ENCODE results near the gene PHLDB3. TPM values are rescaled to one million over a fixed set of nuclear protein-coding genes. Genes with fewer than 3 reads are reported as not detected.
"Not testable (repeated sequence)": the region's sequence is repeated elsewhere in the genome, so short reads cannot be mapped to it uniquely, and the experiment has no call there.

The PHLDB3 gene
- polyA plus RNA-seq, 2 of the 4 experiments (the other 2 are of a cell fraction) = 5.5 to 12.0 TPM

GRCh38 chr19:43552198-43552450 lies 47.6 kb upstream of the PHLDB3 start:
- no peak for TF ChIP-seq RCOR1 (IDR thresholded peaks at IDR 0.05; ENCODE audit: low read depth, low read length)
- TF ChIP-seq CBX2 (IDR thresholded peaks at IDR 0.05; ENCODE audit: borderline replicate concordance, low read depth) = no peak
- TF ChIP-seq EHF (CRISPR knock-in tag; IDR thresholded peaks at IDR 0.05) = no peak
- no peak for TF ChIP-seq JUNB (IDR thresholded peaks at IDR 0.05)
- TF ChIP-seq CHD2 (IDR thresholded peaks at IDR 0.05; ENCODE audit: low read length, partially characterized antibody) = no peak
- no peak for TF ChIP-seq E2F6 (IDR thresholded peaks at IDR 0.05; ENCODE audit: borderline replicate concordance, low read depth)
- TF ChIP-seq SMC3 (IDR thresholded peaks at IDR 0.05) = no peak
- POLR2A ChIA-PET = no interaction called here
- H3K9me3 ChIP-seq = no peaks in the 10 kb centered on the region
- no peak overlapping the region for H3K4me3 ChIP-seq
- no peak overlapping the region for H3K4me2 ChIP-seq
- no peak overlapping the region for H3K27ac ChIP-seq
- no peaks in the 10 kb centered on the region for H3K4me1 ChIP-seq
- CTCF ChIA-PET = interaction anchor here (0.5 to 8.9 kb wide), 3 partner anchors 9 to 120 kb away, joined by 3 to 167 read pairs (median 5); partner anchors contain the start of gene ZNF575
- no peak for DNase-seq (ENCODE audit: low read depth in 1 of 2, low spot score in 1 of 2)
- ATAC-seq = no peak
- FAIRE-seq = no peak
- 97% methylated on average over 3 of the region's 3 CpGs for WGBS (ENCODE audit: missing lambda C conversion rate)

GRCh38 chr19:43551399-43552197 lies 47.1 kb upstream of the PHLDB3 start:
- H3K9me3 ChIP-seq = no peaks in the 10 kb centered on the region
- no peak for FAIRE-seq
- no peaks in the 10 kb centered on the region for H3K4me1 ChIP-seq
- DNase-seq (ENCODE audit: low read depth in 1 of 2, low spot score in 1 of 2) = no peak
- ATAC-seq = no peak
- CTCF ChIA-PET = interaction anchor here (0.5 to 8.9 kb wide), 4 partner anchors 9 to 121 kb away, joined by 3 to 167 read pairs (median 4); partner anchors contain the start of gene ZNF575
- no peak for TF ChIP-seq NR3C1 (IDR thresholded peaks at IDR 0.05)
- TF ChIP-seq POLR2A (IDR thresholded peaks at IDR 0.05; ENCODE audit: low read length) = no peak
- TF ChIP-seq ELK1 (IDR thresholded peaks at IDR 0.05; ENCODE audit: low read depth, low read length) = no peak
- no peak for TF ChIP-seq ATOH8 (CRISPR knock-in tag; IDR thresholded peaks at IDR 0.05; ENCODE audit: low read depth)
- TF ChIP-seq HES2 (IDR thresholded peaks at IDR 0.05) = no peak
- no peak for TF ChIP-seq RNF2 (IDR thresholded peaks at IDR 0.05; ENCODE audit: borderline replicate concordance, low read depth)
- no peak for TF ChIP-seq CBX8 (IDR thresholded peaks at IDR 0.05)
- no peak for TF ChIP-seq MAZ (IDR thresholded peaks at IDR 0.05; ENCODE audit: borderline replicate concordance, low read depth, low read length)
- no peak for TF ChIP-seq FOXS1 (CRISPR knock-in tag; IDR thresholded peaks at IDR 0.05)
- no peak for TF ChIP-seq HOXA7 (CRISPR knock-in tag; IDR thresholded peaks at IDR 0.05)
- no peak overlapping the region for H3K4me3 ChIP-seq
- H3K27ac ChIP-seq = no peak overlapping the region
- POLR2A ChIA-PET = no interaction called here
- 92% methylated on average over 15 of the region's 23 CpGs for WGBS (ENCODE audit: missing lambda C conversion rate)
- no peak overlapping the region for H3K4me2 ChIP-seq

- no peak for FAIRE-seq
- no peak overlapping the region for H3K4me2 ChIP-seq
- H3K9me3 ChIP-seq = no peaks in the 10 kb centered on the region
- H3K27ac ChIP-seq = no peak overlapping the region
- WGBS (ENCODE audit: missing lambda C conversion rate) = 84% methylated on average over 2 of the region's 2 CpGs
- ATAC-seq = no peak
- TF ChIP-seq NPAS2 (CRISPR knock-in tag; IDR thresholded peaks at IDR 0.05; ENCODE audit: borderline replicate concordance) = no peak
- TF ChIP-seq ESRRA (IDR thresholded peaks at IDR 0.05; ENCODE audit: borderline replicate concordance, low read length) = no peak
- no peak for TF ChIP-seq CEBPB (IDR thresholded peaks at IDR 0.05)
- no peak for TF ChIP-seq TFCP2L1 (CRISPR knock-in tag; IDR thresholded peaks at IDR 0.05)
- TF ChIP-seq NR3C1 (IDR thresholded peaks at IDR 0.05) = no peak
- no peak for TF ChIP-seq GATA3 (IDR thresholded peaks at IDR 0.05; ENCODE audit: borderline replicate concordance)
- no peak for TF ChIP-seq RARB (CRISPR knock-in tag; IDR thresholded peaks at IDR 0.05)
- TF ChIP-seq ELK1 (IDR thresholded peaks at IDR 0.05; ENCODE audit: low read depth, low read length) = no peak
- TF ChIP-seq KDM1A (IDR thresholded peaks at IDR 0.05; ENCODE audit: low read depth) = no peak
- no peak for TF ChIP-seq MAX (IDR thresholded peaks at IDR 0.05)
- DNase-seq (ENCODE audit: low read depth in 1 of 2, low spot score in 1 of 2) = no peak
- no peaks in the 10 kb centered on the region for H3K4me1 ChIP-seq
- CTCF ChIA-PET = no interaction called here
- H3K4me3 ChIP-seq = no peak overlapping the region
- POLR2A ChIA-PET = no interaction called here
Observed at GRCh38 chr19:43548706-43549105, 44.2 kb upstream of the PHLDB3 start.

GRCh38 chr19:43547926-43548325 lies 43.4 kb upstream of the PHLDB3 start:
- FAIRE-seq; ATAC-seq; POLR2A ChIA-PET; H3K27ac ChIP-seq; H3K4me2 ChIP-seq; DNase-seq (ENCODE audit: low read depth in 1 of 2, low spot score in 1 of 2); H3K4me1 ChIP-seq; H3K4me3 ChIP-seq; H3K9me3 ChIP-seq: not testable (repeated sequence)
- WGBS (ENCODE audit: missing lambda C conversion rate) = 72% methylated on average over 4 of the region's 24 CpGs
- CTCF ChIA-PET = interaction anchor here (1.4 kb wide), 1 partner anchor 12 kb away, joined by 3 read pairs; no protein-coding TSS in a partner anchor
